Cardiac fibroblast (primary cell): Measurements from ENCODE around the gene NME9.

Source experiments
- DNase-seq, 2 donors: peaks; one replicate each; pipeline versions ENCODE4 v3.0.0 to v3.0.0-alpha.2; 2010; ENCODE audit warnings: low read depth in 2 of 2
- H3K4me3 ChIP-seq, 2 donors: replicated peaks in 1 of 2; 1 replicate in 1 of 2; 2 replicates in 1 of 2; pipeline ENCODE4 v1.5.1; 2011; ENCODE audit warnings: low read depth in 2 of 2, low read length in 2 of 2, mild to moderate bottlenecking in 2 of 2, moderate library complexity in 1 of 2
- CTCF ChIP-seq: IDR thresholded peaks from one replicate; pipeline ENCODE4 v1.5.1; 2011; ENCODE audit warnings: low read depth, mild to moderate bottlenecking, low read length, inconsistent platforms

The NME9 gene

GRCh38 chr3:138355071-138355470, 25.4 kb upstream of the NME9 start:
- no peak overlapping the region for H3K4me3 ChIP-seq
- TF ChIP-seq CTCF: no peak
- no peak for DNase-seq

- DNase-seq: no peak
- TF ChIP-seq CTCF: no peak
- H3K4me3 ChIP-seq: no peak overlapping the region
Measured at GRCh38 chr3:138354376-138354775, 24.7 kb upstream of the NME9 start.

GRCh38 chr3:138351916-138352550, 22.4 kb upstream of the NME9 start:
- no peak overlapping the region for H3K4me3 ChIP-seq
- no peak for DNase-seq
- no peak for TF ChIP-seq CTCF

GRCh38 chr3:138351151-138351550, 21.5 kb upstream of the NME9 start:
- no peak overlapping the region for H3K4me3 ChIP-seq
- no peak for TF ChIP-seq CTCF
- peak in 1 of 2 donors; percentile 11 for DNase-seq

- peak in 1 of 2 donors; percentile 45 for DNase-seq
- H3K4me3 ChIP-seq: no peak overlapping the region
- no peak for TF ChIP-seq CTCF
Measured at GRCh38 chr3:138349926-138350665, 20.4 kb upstream of the NME9 start.

GRCh38 chr3:138348754-138349739, 19.4 kb upstream of the NME9 start:
- peak overlapping the region; percentile 64 to 72 for H3K4me3 ChIP-seq
- DNase-seq: peak; percentile 24 to 32
- TF ChIP-seq CTCF: no peak
